ENCODE results near the gene GRM3. TPM values are rescaled to one million over a fixed set of nuclear protein-coding genes. Genes with fewer than 3 reads are reported as not detected.

GRM3 gene
- total RNA-seq, 2 experiments from 2014 or later = not detected

DNA sequence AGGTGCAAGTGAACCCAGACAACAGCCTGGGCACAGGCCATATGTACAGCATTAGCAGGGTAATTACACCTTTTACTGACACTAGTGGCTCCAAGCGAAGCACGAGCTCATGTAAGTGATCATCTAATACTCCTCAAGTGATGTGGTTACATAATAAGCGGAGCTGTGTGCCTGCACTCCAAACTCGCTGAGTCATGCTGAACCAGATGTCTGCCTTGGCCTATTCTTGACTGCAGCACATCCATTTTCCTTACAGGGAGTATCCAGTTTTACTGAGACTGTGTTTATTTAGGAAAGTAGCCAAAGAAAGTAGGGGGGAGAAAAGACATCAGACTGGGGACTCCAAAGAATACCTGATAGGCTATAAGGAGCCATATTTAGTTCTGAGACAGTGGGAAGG is 90.1 kb downstream of the GRM3 start:
- DNase-seq = no peak
- ATAC-seq (ENCODE audit: poor library complexity) = no peak
- no peak overlapping the region for H3K27ac ChIP-seq (ENCODE audit: low read depth in 1 of 2, low read length in 2 of 2)
- Mint-ChIP-seq H3K27ac (no peak overlapping the region), H3K27me3 (no peaks in the 10 kb centered on the region), H3K4me3 (no peak overlapping the region), H3K36me3 (ENCODE audit: low read depth) (no peaks in the 10 kb centered on the region), H3K4me1 (ENCODE audit: low read depth) (no peaks in the 10 kb centered on the region), H3K9me3 (peaks cover 5% of the 10 kb centered on the region)
- intact Hi-C loops (cut with DNase I, micrococcal nuclease) = no loop called here
- no peaks in the 10 kb centered on the region for H3K36me3 ChIP-seq (ENCODE audit: insufficient read depth, low read length)
- no peak overlapping the region for H3K4me3 ChIP-seq (ENCODE audit: low read length)
- POLR2A ChIA-PET = no interaction called here
- no peaks in the 10 kb centered on the region for H3K27me3 ChIP-seq (ENCODE audit: control insufficient read depth in 1 of 2, insufficient read depth in 2 of 2, low read length in 2 of 2)
- TF ChIP-seq CTCF (IDR thresholded peaks at IDR 0.05) = no peak
- no peaks in the 10 kb centered on the region for H3K4me1 ChIP-seq (ENCODE audit: insufficient read depth, low read length)
- CTCF ChIA-PET = no interaction called here
- H3K9me3 ChIP-seq (ENCODE audit: control insufficient read depth in 1 of 2, insufficient read depth in 1 of 2, low read length in 2 of 2) = peaks cover 4 to 5% of the 10 kb centered on the region in 2 experiments

- no peaks in the 10 kb centered on the region for H3K4me1 Mint-ChIP-seq (ENCODE audit: low read depth)
- TF ChIP-seq CTCF (IDR thresholded peaks at IDR 0.05) = no peak
- Histone ChIP-seq H3K9me3 (ENCODE audit: control insufficient read depth in 1 of 2, insufficient read depth in 1 of 2, low read length in 2 of 2) (no peaks in the 10 kb centered on the region), H3K27me3 (ENCODE audit: control insufficient read depth in 1 of 2, insufficient read depth in 2 of 2, low read length in 2 of 2) (no peaks in the 10 kb centered on the region), H3K36me3 (ENCODE audit: insufficient read depth, low read length) (no peaks in the 10 kb centered on the region), H3K4me3 (ENCODE audit: low read length) (no peak overlapping the region), H3K27ac (ENCODE audit: low read depth in 1 of 2, low read length in 2 of 2) (no peak overlapping the region), H3K4me1 (ENCODE audit: insufficient read depth, low read length) (no peaks in the 10 kb centered on the region)
- DNase-seq = no peak
- no peak overlapping the region for H3K4me3 Mint-ChIP-seq
- ChIA-PET POLR2A (no interaction called here), CTCF (no interaction called here)
- intact Hi-C loops (cut with DNase I, micrococcal nuclease) = no loop called here
- no peak overlapping the region for H3K27ac Mint-ChIP-seq
- no peaks in the 10 kb centered on the region for H3K36me3 Mint-ChIP-seq (ENCODE audit: low read depth)
- peaks cover 10% of the 10 kb centered on the region for H3K27me3 Mint-ChIP-seq
- no peak for ATAC-seq (ENCODE audit: poor library complexity)
- no peaks in the 10 kb centered on the region for H3K9me3 Mint-ChIP-seq
These were observed 101.5 kb downstream of the GRM3 start for GRCh38 chr7:86745013-86745745.

DNA sequence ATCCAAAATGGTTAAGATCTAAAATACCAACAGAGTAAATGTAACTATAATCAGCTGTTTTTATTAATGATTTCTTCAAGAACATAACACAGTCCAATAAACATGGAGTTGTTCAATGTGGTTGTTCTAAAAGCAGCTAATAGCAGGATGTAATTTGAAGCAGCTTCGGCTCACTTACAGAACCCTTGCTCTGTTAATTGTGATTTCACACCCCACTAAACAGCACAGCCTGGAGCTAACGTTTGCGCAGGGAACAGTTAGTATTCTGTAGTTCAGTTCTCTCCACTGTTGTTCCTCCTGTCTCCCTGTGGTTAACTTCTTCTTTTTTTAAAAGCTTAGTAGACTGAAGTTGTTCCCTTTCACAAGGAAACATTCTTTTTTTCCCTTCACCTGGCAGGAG is 104.0 kb downstream of the GRM3 start:
- H3K27ac ChIP-seq (ENCODE audit: low read depth in 1 of 2, low read length in 2 of 2) = no peak overlapping the region
- no peaks in the 10 kb centered on the region for H3K4me1 Mint-ChIP-seq (ENCODE audit: low read depth)
- POLR2A ChIA-PET = no interaction called here
- no peak for TF ChIP-seq CTCF (IDR thresholded peaks at IDR 0.05)
- H3K27ac Mint-ChIP-seq = no peak overlapping the region
- H3K9me3 Mint-ChIP-seq = no peaks in the 10 kb centered on the region
- no peaks in the 10 kb centered on the region for H3K27me3 ChIP-seq (ENCODE audit: control insufficient read depth in 1 of 2, insufficient read depth in 2 of 2, low read length in 2 of 2)
- H3K9me3 ChIP-seq (ENCODE audit: control insufficient read depth in 1 of 2, insufficient read depth in 1 of 2, low read length in 2 of 2) = no peaks in the 10 kb centered on the region
- ATAC-seq (ENCODE audit: poor library complexity) (no peak), DNase-seq (no peak)
- CTCF ChIA-PET = no interaction called here
- intact Hi-C loops (cut with DNase I, micrococcal nuclease) = no loop called here
- H3K4me1 ChIP-seq (ENCODE audit: insufficient read depth, low read length) = no peaks in the 10 kb centered on the region
- H3K4me3 ChIP-seq (ENCODE audit: low read length) = no peak overlapping the region
- no peaks in the 10 kb centered on the region for H3K36me3 Mint-ChIP-seq (ENCODE audit: low read depth)
- no peaks in the 10 kb centered on the region for H3K36me3 ChIP-seq (ENCODE audit: insufficient read depth, low read length)
- no peak overlapping the region for H3K4me3 Mint-ChIP-seq
- H3K27me3 Mint-ChIP-seq = peaks cover 10% of the 10 kb centered on the region

All from CD4-positive, alpha-beta T cell (primary cell).